Mammary epithelial cell (primary cell): Measurements from ENCODE around the gene PLA2R1.

Experiments
- CTCF ChIP-seq, 2 donors: IDR thresholded peaks in 1 of 2; conservative IDR thresholded peaks in 1 of 2; 2 replicates each; pipeline ENCODE4 v1.5.1; 2011 to 2012; ENCODE audit warnings: inconsistent platforms in 2 of 2, low read length in 2 of 2, mild to moderate bottlenecking in 2 of 2, control low read depth in 1 of 2, low read depth in 1 of 2; ENCODE audit not compliant: insufficient read depth in 1 of 2; ENCODE audit errors: extremely low read depth in 1 of 2
- EZH2 ChIP-seq: IDR thresholded peaks from 2 replicates; pipeline ENCODE4 v1.6.1; 2012; ENCODE audit warnings: low read length, inconsistent platforms, borderline replicate concordance

- no peak for TF ChIP-seq CTCF (conservative IDR thresholded peaks at IDR 0.05 in 1 of 2, IDR thresholded peaks at IDR 0.05 in 1 of 2; ENCODE audit: extremely low read depth in 1 of 2, insufficient read depth in 1 of 2, low read depth in 1 of 2, low read length in 2 of 2)
- TF ChIP-seq EZH2 = no peak
Observed at GRCh38 chr2:159895258-159896065, 167.0 kb downstream of the PLA2R1 start.
